Measurements from ENCODE around the gene RASSF8. TPM values are rescaled to one million over a fixed set of nuclear protein-coding genes. Genes with fewer than 3 reads are reported as not detected.
A peak's percentile ranks its signal among the peaks of the same experiment; 100 is the strongest.

Gene RASSF8
- polyA plus RNA-seq, 3 donors = 0.08 to 0.39 TPM; not detected in 1

GRCh38 chr12:26123482-26123980, 165.0 kb downstream of the RASSF8 start:
- H3K27ac Mint-ChIP-seq = peak overlapping the region in 1 of 7 donors; percentile 67

More at GRCh38 chr12:26123482-26123980, 165.0 kb downstream of the RASSF8 start:
- no peak overlapping the region for H3K27ac ChIP-seq (ENCODE audit: low read depth in 1 of 2, low read length in 2 of 2)
- Mint-ChIP-seq H3K4me3 (peak overlapping the region; percentile 84 to 92), H3K9me3 (peaks cover 0 to 40% (median 19%) of the 10 kb centered on the region in 7 donors), H3K4me1 (peaks cover 43% of the 10 kb centered on the region), H3K27me3 (ENCODE audit: low read depth in 3 of 3) (peaks cover 83 to 91% (median 85%) of the 10 kb centered on the region in 3 donors), H3K36me3 (peaks cover 8 to 29% of the 10 kb centered on the region in 2 donors)
- H3K79me2 ChIP-seq (ENCODE audit: insufficient read depth, low read length) = no peaks in the 10 kb centered on the region
- peaks cover 42 to 48% of the 10 kb centered on the region in 2 donors for H3K4me1 ChIP-seq (ENCODE audit: control insufficient read depth in 1 of 2, insufficient read depth in 2 of 2, low read length in 2 of 2)
- H3K4me2 ChIP-seq (replicated peaks; ENCODE audit: extremely low read depth, low read length, poor library complexity, severe bottlenecking) = peak overlapping the region; percentile 79
- intact Hi-C loops (cut with micrococcal nuclease) = loop anchor here (10.0 kb wide), 2 partner anchors 151 to 351 kb away; no protein-coding TSS in a partner anchor
- no peak for DNase-seq
- 10% methylated on average over 6 of the region's 8 CpGs for WGBS (ENCODE audit: insufficient coverage)
- no peak for TF ChIP-seq CTCF (IDR thresholded peaks at IDR 0.05)
- H3K27me3 ChIP-seq (ENCODE audit: control insufficient read depth in 2 of 2, insufficient read depth in 2 of 2, low read length in 2 of 2) = peaks cover 78 to 80% of the 10 kb centered on the region in 2 donors
- H3K36me3 ChIP-seq (replicated peaks in 1 of 2; ENCODE audit: control insufficient read depth in 1 of 2, insufficient read depth in 2 of 2, low read length in 2 of 2) = no peaks in the 10 kb centered on the region
- peak overlapping the region in 1 of 3 experiments; percentile 72 for H3K4me3 ChIP-seq (replicated peaks in 1 of 3; ENCODE audit: low read depth in 2 of 3, low read length in 3 of 3)
- H3K9me3 ChIP-seq (replicated peaks in 1 of 2; ENCODE audit: control insufficient read depth in 1 of 2, insufficient read depth in 1 of 2, low read length in 2 of 2) = peaks cover 0 to 15% of the 10 kb centered on the region in 2 donors
- no peak overlapping the region for H2AFZ ChIP-seq (ENCODE audit: insufficient read depth, low read depth, low read length, poor library complexity, severe bottlenecking)
- no peaks in the 10 kb centered on the region for H4K20me1 ChIP-seq (ENCODE audit: insufficient read depth, low read length)
- no peak overlapping the region for H3K9ac ChIP-seq (ENCODE audit: insufficient read depth, low read length, poor library complexity, severe bottlenecking)
